Upper lobe of left lung (tissue), 4 donors: ENCODE results near the gene FAM110A.

Source experiments
- POLR2A ChIP-seq, 4 donors: fragments of 450-650 bp; IDR thresholded peaks; one replicate each; pipeline ENCODE4 v1.5.1; 2016 to 2017; ENCODE audit warnings: antibody characterized with exemption in 4 of 4, mild to moderate bottlenecking in 2 of 4
- POLR2AphosphoS5 ChIP-seq, 2 donors: sonication (generic); formaldehyde crosslinking; IDR thresholded peaks; one replicate each; pipeline ENCODE4 v1.5.1; 2017; ENCODE audit warnings: antibody characterized with exemption in 2 of 2
- TF ChIP-seq, protein P1 (sequence below), 6 experiments: fragments of 450-650 bp in 4 of 6; fragments of 200-600 bp in 2 of 6; sonication (generic) in 2 of 6; IDR thresholded peaks; one replicate each; pipeline ENCODE4 v1.5.1; 2016 to 2019; ENCODE audit warnings: antibody characterized with exemption in 6 of 6

DNA sequence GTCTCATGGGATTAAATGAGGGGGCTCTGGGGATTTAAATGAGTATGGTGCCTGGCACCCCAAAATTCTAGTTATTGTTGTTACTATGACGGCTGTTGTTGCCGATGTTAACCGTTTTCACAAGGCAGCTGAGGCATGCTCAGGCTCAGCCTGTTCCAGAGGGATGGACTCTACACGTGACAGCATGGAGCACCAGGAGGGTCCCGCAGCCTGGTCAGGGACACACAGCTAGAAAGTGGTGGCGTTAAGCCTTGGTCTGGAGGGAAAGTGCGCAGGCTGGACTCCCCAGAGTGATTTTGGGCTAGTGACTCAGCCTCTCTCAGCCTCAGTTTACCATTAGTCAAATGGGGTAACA, 7.0 kb downstream of the FAM110A start:
- TF ChIP-seq, protein P1, sequence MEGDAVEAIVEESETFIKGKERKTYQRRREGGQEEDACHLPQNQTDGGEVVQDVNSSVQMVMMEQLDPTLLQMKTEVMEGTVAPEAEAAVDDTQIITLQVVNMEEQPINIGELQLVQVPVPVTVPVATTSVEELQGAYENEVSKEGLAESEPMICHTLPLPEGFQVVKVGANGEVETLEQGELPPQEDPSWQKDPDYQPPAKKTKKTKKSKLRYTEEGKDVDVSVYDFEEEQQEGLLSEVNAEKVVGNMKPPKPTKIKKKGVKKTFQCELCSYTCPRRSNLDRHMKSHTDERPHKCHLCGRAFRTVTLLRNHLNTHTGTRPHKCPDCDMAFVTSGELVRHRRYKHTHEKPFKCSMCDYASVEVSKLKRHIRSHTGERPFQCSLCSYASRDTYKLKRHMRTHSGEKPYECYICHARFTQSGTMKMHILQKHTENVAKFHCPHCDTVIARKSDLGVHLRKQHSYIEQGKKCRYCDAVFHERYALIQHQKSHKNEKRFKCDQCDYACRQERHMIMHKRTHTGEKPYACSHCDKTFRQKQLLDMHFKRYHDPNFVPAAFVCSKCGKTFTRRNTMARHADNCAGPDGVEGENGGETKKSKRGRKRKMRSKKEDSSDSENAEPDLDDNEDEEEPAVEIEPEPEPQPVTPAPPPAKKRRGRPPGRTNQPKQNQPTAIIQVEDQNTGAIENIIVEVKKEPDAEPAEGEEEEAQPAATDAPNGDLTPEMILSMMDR (IDR thresholded peaks at IDR 0.05): no peak
- TF ChIP-seq POLR2A (IDR thresholded peaks at IDR 0.05) (no peak), POLR2AphosphoS5 (IDR thresholded peaks at IDR 0.05) (no peak)
